ENCODE measurements around the gene MPRIP.

- no peak for TF ChIP-seq POLR2A (IDR thresholded peaks at IDR 0.05)
- TF ChIP-seq, protein P1, sequence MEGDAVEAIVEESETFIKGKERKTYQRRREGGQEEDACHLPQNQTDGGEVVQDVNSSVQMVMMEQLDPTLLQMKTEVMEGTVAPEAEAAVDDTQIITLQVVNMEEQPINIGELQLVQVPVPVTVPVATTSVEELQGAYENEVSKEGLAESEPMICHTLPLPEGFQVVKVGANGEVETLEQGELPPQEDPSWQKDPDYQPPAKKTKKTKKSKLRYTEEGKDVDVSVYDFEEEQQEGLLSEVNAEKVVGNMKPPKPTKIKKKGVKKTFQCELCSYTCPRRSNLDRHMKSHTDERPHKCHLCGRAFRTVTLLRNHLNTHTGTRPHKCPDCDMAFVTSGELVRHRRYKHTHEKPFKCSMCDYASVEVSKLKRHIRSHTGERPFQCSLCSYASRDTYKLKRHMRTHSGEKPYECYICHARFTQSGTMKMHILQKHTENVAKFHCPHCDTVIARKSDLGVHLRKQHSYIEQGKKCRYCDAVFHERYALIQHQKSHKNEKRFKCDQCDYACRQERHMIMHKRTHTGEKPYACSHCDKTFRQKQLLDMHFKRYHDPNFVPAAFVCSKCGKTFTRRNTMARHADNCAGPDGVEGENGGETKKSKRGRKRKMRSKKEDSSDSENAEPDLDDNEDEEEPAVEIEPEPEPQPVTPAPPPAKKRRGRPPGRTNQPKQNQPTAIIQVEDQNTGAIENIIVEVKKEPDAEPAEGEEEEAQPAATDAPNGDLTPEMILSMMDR (IDR thresholded peaks at IDR 0.05): no peak
Observed at GRCh38 chr17:17173921-17174320, 131.7 kb downstream of the MPRIP start.

Data from Peyer's patch (tissue), 4 donors.